Trophoblast cell (in vitro differentiated cells and primary cell): ENCODE measurements around the gene SETDB2.

ENCODE experiments used
- DNase-seq, 2 donors: peaks; one replicate each; pipeline ENCODE4 v3.0.0-alpha.2; 2016
- H2AFZ ChIP-seq: 2 replicates; pipeline ENCODE4 v1.6.1; 2013; ENCODE audit warnings: low read length, moderate library complexity, mild to moderate bottlenecking; ENCODE audit not compliant: insufficient read depth, poor library complexity
- H2AK5ac ChIP-seq: 2 replicates; pipeline ENCODE4 v1.6.1; 2013; ENCODE audit warnings: mild to moderate bottlenecking, low read length
- H2BK120ac ChIP-seq: 2 replicates; pipeline ENCODE4 v1.6.1; 2013; ENCODE audit warnings: low read length, mild to moderate bottlenecking, moderate library complexity; ENCODE audit not compliant: insufficient read depth, poor library complexity
- H2BK12ac ChIP-seq: 2 replicates; pipeline ENCODE4 v1.6.1; 2013; ENCODE audit warnings: mild to moderate bottlenecking, low read length, moderate library complexity
- H2BK5ac ChIP-seq: 2 replicates; pipeline ENCODE4 v1.6.1; 2013; ENCODE audit warnings: low read length, low read depth, moderate library complexity, mild to moderate bottlenecking; ENCODE audit not compliant: poor library complexity
- H3K14ac ChIP-seq: 2 replicates; pipeline ENCODE4 v1.6.1; 2013; ENCODE audit warnings: mild to moderate bottlenecking, low read length
- H3K18ac ChIP-seq: 2 replicates; pipeline ENCODE4 v1.6.1; 2013; ENCODE audit warnings: mild to moderate bottlenecking, low read length
- H3K23ac ChIP-seq: 2 replicates; pipeline ENCODE4 v1.6.1; 2013; ENCODE audit warnings: low read length
- H3K27ac ChIP-seq: 2 replicates; pipeline ENCODE4 v1.5.1; 2013; ENCODE audit warnings: low read depth, mild to moderate bottlenecking, inconsistent platforms, low read length, moderate library complexity
- H3K27me3 ChIP-seq: 2 replicates; pipeline ENCODE4 v1.6.1; 2013; ENCODE audit warnings: inconsistent platforms, mild to moderate bottlenecking, low read length, moderate library complexity; ENCODE audit not compliant: insufficient read depth
- H3K36me3 ChIP-seq, 2 experiments: 1 replicate in 1 of 2; 2 replicates in 1 of 2; pipeline ENCODE4 v1.6.1; 2013; ENCODE audit warnings: low read length in 2 of 2, mild to moderate bottlenecking in 2 of 2, moderate library complexity in 1 of 2; ENCODE audit not compliant: insufficient read depth in 2 of 2, control insufficient read depth in 1 of 2
- H3K4ac ChIP-seq: 2 replicates; pipeline ENCODE4 v1.6.1; 2013; ENCODE audit warnings: low read depth, mild to moderate bottlenecking, low read length, moderate library complexity
- H3K4me1 ChIP-seq, 2 experiments: 1 replicate in 1 of 2; 2 replicates in 1 of 2; pipeline ENCODE4 v1.6.1; 2013; ENCODE audit warnings: low read length in 2 of 2, mild to moderate bottlenecking in 2 of 2, moderate library complexity in 1 of 2; ENCODE audit not compliant: insufficient read depth in 2 of 2, control insufficient read depth in 1 of 2
- H3K4me2 ChIP-seq: 2 replicates; pipeline ENCODE4 v1.6.1; 2013; ENCODE audit warnings: inconsistent platforms, mild to moderate bottlenecking, low read length, moderate library complexity
- H3K4me3 ChIP-seq: 2 replicates; pipeline ENCODE4 v1.5.1; 2013; ENCODE audit warnings: mild to moderate bottlenecking, low read depth, low read length, inconsistent platforms
- H3K79me1 ChIP-seq: one replicate; pipeline ENCODE4 v1.6.1; 2013; ENCODE audit warnings: low read length
- H3K79me2 ChIP-seq: 2 replicates; pipeline ENCODE4 v1.6.1; 2013; ENCODE audit warnings: low read length, mild to moderate bottlenecking; ENCODE audit not compliant: control insufficient read depth, insufficient read depth, poor library complexity
- H3K9ac ChIP-seq: 2 replicates; pipeline ENCODE4 v1.6.1; 2013; ENCODE audit warnings: mild to moderate bottlenecking, low read length
- H3K9me3 ChIP-seq: 2 replicates; pipeline ENCODE4 v1.6.1; 2013; ENCODE audit warnings: low read depth, mild to moderate bottlenecking, control low read depth, inconsistent platforms, low read length; ENCODE audit not compliant: insufficient read depth
- H4K12ac ChIP-seq: 2 replicates; pipeline ENCODE4 v1.6.1; 2013; ENCODE audit warnings: low read depth, mild to moderate bottlenecking, low read length, moderate library complexity
- H4K8ac ChIP-seq: 2 replicates; pipeline ENCODE4 v1.6.1; 2013; ENCODE audit warnings: low read depth, mild to moderate bottlenecking, low read length, moderate library complexity
- H4K91ac ChIP-seq: one replicate; pipeline ENCODE4 v1.6.1; 2013; ENCODE audit warnings: low read depth, mild to moderate bottlenecking, low read length, moderate library complexity
- WGBS: extraction: QIAGEN DNeasy Blood & Tissue Kit; methylation state at CpG from one replicate; pipeline ENCODE4 v1.1.7; 2013; ENCODE audit warnings: missing lambda C conversion rate; ENCODE audit not compliant: insufficient read length, insufficient coverage; ENCODE audit errors: extremely low coverage; 5-methylcytosine and 5-hydroxymethylcytosine counted together

Gene SETDB2

DNA sequence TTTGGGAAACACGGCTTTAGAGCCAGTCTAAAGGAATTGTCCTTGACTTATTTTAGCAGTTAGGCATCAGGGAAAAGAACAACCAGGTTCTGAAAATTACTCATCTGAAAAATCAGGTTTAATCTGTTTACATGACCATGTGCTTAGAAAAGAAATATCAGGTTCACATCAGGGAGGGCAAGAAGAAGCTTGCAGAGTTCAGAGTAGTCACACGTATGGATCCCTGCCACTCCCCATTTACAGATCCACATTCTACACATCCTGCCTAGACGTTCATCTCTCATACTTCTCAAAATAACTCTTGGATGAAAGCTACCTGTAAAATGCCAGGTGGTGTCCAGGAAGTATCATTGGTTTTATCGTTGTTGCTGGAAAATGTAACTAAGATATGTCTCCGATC is 37.7 kb downstream of the SETDB2 start:
- Histone ChIP-seq H2AK5ac (no peak overlapping the region), H4K12ac (no peak overlapping the region), H3K4ac (no peak overlapping the region), H3K4me1 (no peaks in the 10 kb centered on the region), H3K4me3 (no peak overlapping the region), H3K79me2 (no peaks in the 10 kb centered on the region), H3K27ac (no peak overlapping the region), H3K4me2 (no peak overlapping the region), H3K23ac (no peak overlapping the region), H3K27me3 (no peaks in the 10 kb centered on the region), H3K9ac (no peak overlapping the region), H3K9me3 (no peaks in the 10 kb centered on the region), H2BK5ac (no peak overlapping the region), H3K36me3 (peaks cover 2 to 4% of the 10 kb centered on the region in 2 experiments), H2BK120ac (no peak overlapping the region), H3K14ac (no peak overlapping the region), H2BK12ac (no peak overlapping the region), H2AFZ (no peak overlapping the region), H4K8ac (no peak overlapping the region), H3K18ac (no peak overlapping the region), H3K79me1 (no peaks in the 10 kb centered on the region), H4K91ac (no peak overlapping the region)
- no peak for DNase-seq
- no CpG with 5 or more reads among the region's 5 CpGs for WGBS

DNA sequence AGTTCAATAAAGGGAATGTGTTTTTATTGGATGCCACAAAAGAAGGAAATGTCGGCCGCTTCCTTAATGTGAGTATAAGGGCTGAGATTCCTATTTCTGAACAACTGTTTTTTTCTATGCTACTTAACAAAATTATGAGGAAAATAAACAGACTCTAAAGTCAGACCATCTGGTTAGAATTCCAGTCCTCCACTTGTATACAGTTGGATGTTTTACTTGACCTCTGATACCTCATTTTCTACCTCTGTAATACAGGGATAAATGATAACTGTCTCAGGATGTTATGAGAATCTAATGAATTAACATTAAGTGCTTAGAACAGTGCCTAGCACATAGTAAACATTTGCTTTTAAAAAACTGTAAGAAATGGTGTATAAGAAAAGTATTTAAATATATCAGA is 44.5 kb downstream of the SETDB2 start:
- Histone ChIP-seq H3K27ac (no peak overlapping the region), H3K4me3 (no peak overlapping the region), H3K36me3 (peaks cover 1 to 2% of the 10 kb centered on the region in 2 experiments), H2AK5ac (no peak overlapping the region), H3K27me3 (no peaks in the 10 kb centered on the region), H2BK12ac (no peak overlapping the region), H4K91ac (no peak overlapping the region), H3K4ac (no peak overlapping the region), H3K9me3 (no peaks in the 10 kb centered on the region), H2BK120ac (no peak overlapping the region), H4K12ac (no peak overlapping the region), H3K4me2 (no peak overlapping the region), H3K18ac (no peak overlapping the region), H3K14ac (no peak overlapping the region), H4K8ac (no peak overlapping the region), H3K79me1 (no peaks in the 10 kb centered on the region), H3K23ac (no peak overlapping the region), H3K4me1 (no peaks in the 10 kb centered on the region), H3K9ac (no peak overlapping the region), H2AFZ (no peak overlapping the region), H3K79me2 (no peaks in the 10 kb centered on the region), H2BK5ac (no peak overlapping the region)
- no peak for DNase-seq
- no CpG with 5 or more reads among the region's 2 CpGs for WGBS

DNA sequence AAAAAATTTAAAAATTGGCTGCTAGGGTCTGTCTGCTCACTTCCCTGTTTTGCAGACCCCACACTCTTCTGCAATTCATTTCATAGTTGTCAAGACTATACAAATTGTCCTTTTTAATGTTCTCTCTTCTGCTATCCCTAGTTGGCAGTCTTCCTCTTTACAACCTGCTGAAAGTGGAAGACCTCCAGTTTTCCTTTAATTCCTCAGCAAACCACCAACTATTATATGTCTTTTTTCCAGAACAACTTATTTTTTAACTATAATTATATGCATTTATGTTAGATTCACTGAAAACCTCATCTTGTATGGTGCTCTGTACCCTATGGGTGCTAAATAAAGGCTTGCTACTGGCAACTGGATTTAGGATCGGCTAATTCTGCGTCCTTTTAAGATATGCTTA is 50.6 kb downstream of the SETDB2 start:
- Histone ChIP-seq H2BK12ac (no peak overlapping the region), H3K4me3 (no peak overlapping the region), H4K8ac (no peak overlapping the region), H4K12ac (no peak overlapping the region), H3K18ac (no peak overlapping the region), H3K4me2 (peak overlapping the region; percentile 18), H2AFZ (no peak overlapping the region), H3K27ac (no peak overlapping the region), H3K23ac (no peak overlapping the region), H3K4me1 (peaks cover 0 to 3% of the 10 kb centered on the region in 2 experiments), H2AK5ac (no peak overlapping the region), H2BK120ac (no peak overlapping the region), H3K9ac (no peak overlapping the region), H3K9me3 (peaks cover 3% of the 10 kb centered on the region), H4K91ac (no peak overlapping the region), H3K4ac (no peak overlapping the region), H3K14ac (no peak overlapping the region), H2BK5ac (no peak overlapping the region), H3K79me1 (peaks cover 9% of the 10 kb centered on the region), H3K36me3 (peaks cover 0 to 1% of the 10 kb centered on the region in 2 experiments), H3K79me2 (peaks cover 1% of the 10 kb centered on the region), H3K27me3 (no peaks in the 10 kb centered on the region)
- no CpG with 5 or more reads among the region's 2 CpGs for WGBS
- DNase-seq = peak in 1 of 2 donors; percentile 13

DNA sequence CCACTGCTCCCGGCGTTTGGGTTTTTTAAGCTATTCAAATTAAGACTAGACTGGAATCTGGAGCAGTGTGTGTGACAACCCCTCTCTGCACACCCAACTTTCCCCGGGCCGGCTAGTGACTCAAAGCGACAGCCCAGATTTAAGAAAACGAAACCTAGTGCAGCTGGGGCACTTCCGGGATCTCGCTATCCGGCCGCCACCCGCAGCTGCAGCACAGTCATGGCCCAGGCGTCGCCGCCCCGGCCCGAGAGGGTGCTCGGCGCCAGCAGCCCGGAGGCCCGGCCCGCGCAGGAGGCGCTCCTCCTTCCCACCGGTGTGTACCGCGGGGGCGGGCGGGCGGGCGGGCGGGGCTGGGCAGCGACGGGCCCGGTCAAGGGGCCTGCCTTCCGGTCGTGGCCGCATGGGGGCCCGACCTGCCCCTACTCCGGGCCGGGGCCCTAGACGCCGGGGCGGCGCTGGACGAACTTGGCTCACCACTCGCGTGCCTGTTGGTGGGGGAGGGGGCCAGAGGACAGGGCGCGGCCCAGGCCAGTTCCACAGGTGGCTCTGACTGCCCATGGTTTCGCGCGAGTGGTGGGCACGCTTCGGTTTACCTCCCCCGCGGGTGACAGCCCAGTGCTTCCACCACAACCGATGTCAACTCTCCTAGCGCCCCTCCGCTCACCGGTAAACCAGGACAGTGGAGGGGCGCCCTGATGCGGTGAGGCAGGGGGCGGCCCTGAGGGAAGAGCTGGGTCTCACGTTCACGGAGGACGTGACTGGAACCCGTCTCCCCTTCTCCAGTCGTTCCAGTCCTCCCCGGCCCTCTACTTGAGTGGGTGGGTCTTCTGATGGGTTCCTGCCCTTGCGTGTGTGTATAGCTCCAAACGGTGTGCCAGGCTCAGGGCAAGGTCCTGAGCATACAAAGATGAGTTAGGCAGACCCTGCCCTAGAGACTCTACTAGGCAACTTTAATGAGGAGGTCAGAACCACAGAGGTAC is 52.0 kb downstream of the SETDB2 start, which contains the start of gene PHF11:
PHF11 (plus strand) TSS at position 171 of the 980 bp plus-strand sequence; CDS start at position 220, 49 bp downstream.
- DNase-seq = peak; percentile 93 to 94
- WGBS = no CpG with 5 or more reads among the region's 71 CpGs
- H3K9ac ChIP-seq = peak within 1 kb of the TSS; percentile 57

More for the DNA sequence above, 52.0 kb downstream of the SETDB2 start, which contains the start of gene PHF11:
- H3K4me2 ChIP-seq = peak within 1 kb of the TSS; percentile 71
- peak within 1 kb of the TSS; percentile 69 for H4K91ac ChIP-seq
- peak within 1 kb of the TSS; percentile 57 for H3K18ac ChIP-seq
- H3K4me3 ChIP-seq = peak within 1 kb of the TSS; percentile 70
- H3K36me3 ChIP-seq = no peaks in the 10 kb centered on the region
- peaks cover 0 to 3% of the 10 kb centered on the region in 2 experiments for H3K4me1 ChIP-seq
- peaks cover 1% of the 10 kb centered on the region for H3K79me2 ChIP-seq
- H3K9me3 ChIP-seq = peaks cover 3% of the 10 kb centered on the region
- H2AK5ac ChIP-seq = no peak within 1 kb of the TSS
- H3K23ac ChIP-seq = no peak within 1 kb of the TSS
- peak within 1 kb of the TSS; percentile 79 for H3K14ac ChIP-seq
- H3K27me3 ChIP-seq = no peaks in the 10 kb centered on the region
- peak within 1 kb of the TSS; percentile 19 for H3K4ac ChIP-seq
- peak within 1 kb of the TSS; percentile 16 for H2BK5ac ChIP-seq
- peak within 1 kb of the TSS; percentile 67 for H4K12ac ChIP-seq
- H3K79me1 ChIP-seq = peaks cover 9% of the 10 kb centered on the region
- peak within 1 kb of the TSS; percentile 73 for H3K27ac ChIP-seq
- peak within 1 kb of the TSS; percentile 44 for H2BK120ac ChIP-seq
- peak within 1 kb of the TSS; percentile 23 for H2BK12ac ChIP-seq
- peak within 1 kb of the TSS; percentile 38 for H2AFZ ChIP-seq
- H4K8ac ChIP-seq = peak within 1 kb of the TSS; percentile 76
